GM12878 (cell line): Measurements from ENCODE around the gene ERG. TPM values are rescaled to one million over a fixed set of nuclear protein-coding genes. Genes with fewer than 3 reads are reported as not detected.

Experiments used
- ATAC-seq: fragments of 200-7000 bp; cut with Tn5 transposase; 3 replicates; pipeline ENCODE4 v1.9.1; 2020; ENCODE audit warnings: mild to moderate bottlenecking, moderate library complexity
- BruUV-seq: library from RNA; stranded (reverse); fragments of 400-500 nt; replicated peaks from 2 replicates; lab custom pipeline; 2021; lab: Mats Ljungman, UMichigan
- CTCF ChIA-PET: fragments of 300-600 bp; sonication (Branson Sonifier 250); formaldehyde crosslinking; extraction: SDS; loops from one replicate; lab custom pipeline; 2021; ENCODE audit warnings: inconsistent platforms; lab: Yijun Ruan, JAX
- POLR2A ChIA-PET: fragments of 350-600 bp; formaldehyde crosslinking; extraction: SDS; loops from one replicate; lab custom pipeline; 2021; ENCODE audit warnings: inconsistent platforms; lab: Charles Lee
- RAD21 ChIA-PET: fragments of 300-600 bp; sonication (Branson Sonifier 250); formaldehyde crosslinking; loops from one replicate; lab custom pipeline; 2023; ENCODE audit warnings: antibody characterized with exemption; ENCODE audit not compliant: unreplicated experiment; lab: Charles Lee
- SMC1A ChIA-PET: fragments of 300-600 bp; sonication (Branson Sonifier 250); formaldehyde crosslinking; loops from one replicate; lab custom pipeline; 2023; ENCODE audit not compliant: unreplicated experiment, uncharacterized antibody; lab: Charles Lee
- DNase-seq: peaks from one replicate; pipeline ENCODE4 v3.0.0-alpha.2; 2011; ENCODE audit warnings: low read depth, low spot score
- FAIRE-seq: peaks from 3 replicates; lab custom pipeline; 2011; peaks lifted over from hg19 to GRCh38; lab: Jason Lieb, UNC
- H2AFZ ChIP-seq: 2 replicates; pipeline ENCODE4 v1.6.0; 2011; ENCODE audit warnings: low read depth, low read length, control low read depth; ENCODE audit not compliant: control insufficient read depth
- H3K27ac ChIP-seq: 2 replicates; pipeline ENCODE4 v1.5.1; 2011; ENCODE audit warnings: control low read depth; ENCODE audit not compliant: control insufficient read depth, insufficient read depth
- H3K27me3 ChIP-seq, 2 experiments: replicated peaks in 1 of 2; 2 replicates each; pipeline versions ENCODE4 v1.6.0 to v1.6.1; 2011; ENCODE audit warnings: low read length in 1 of 2; ENCODE audit not compliant: control insufficient read depth in 2 of 2, insufficient read depth in 2 of 2
- H3K36me3 ChIP-seq, 2 experiments: 2 replicates each; pipeline ENCODE4 v1.5.1; 2011; ENCODE audit warnings: low read length in 1 of 2; ENCODE audit not compliant: control insufficient read depth in 2 of 2, insufficient read depth in 2 of 2
- H3K4me1 ChIP-seq: 2 replicates; pipeline ENCODE4 v1.6.1; 2011; ENCODE audit warnings: mild to moderate bottlenecking, low read length, moderate library complexity, mixed read lengths; ENCODE audit not compliant: control insufficient read depth, insufficient read depth
- H3K4me2 ChIP-seq: 2 replicates; pipeline ENCODE4 v1.6.0; 2011; ENCODE audit warnings: control low read depth; ENCODE audit not compliant: control insufficient read depth, insufficient read depth
- H3K4me3 ChIP-seq: fragments of 200-600 bp; sonication (generic); 2 replicates; pipeline ENCODE4 v1.5.1; 2016
- H3K79me2 ChIP-seq: 2 replicates; pipeline ENCODE4 v1.6.0; 2011; ENCODE audit warnings: low read length; ENCODE audit not compliant: control insufficient read depth, insufficient read depth
- H3K9ac ChIP-seq: 2 replicates; pipeline ENCODE4 v1.8.0; 2011; ENCODE audit warnings: low read length, control low read depth, mixed read lengths; ENCODE audit not compliant: control insufficient read depth, insufficient read depth
- H3K9me3 ChIP-seq: replicated peaks from 3 replicates; pipeline ENCODE4 v1.5.1; 2011; ENCODE audit warnings: mild to moderate bottlenecking, low read length; ENCODE audit not compliant: control insufficient read depth, insufficient read depth
- H4K20me1 ChIP-seq: 2 replicates; pipeline ENCODE4 v1.6.0; 2011; ENCODE audit not compliant: control insufficient read depth, insufficient read depth
- E4F1 ChIP-seq: fragments of 450-650 bp; IDR thresholded peaks from 2 replicates; pipeline ENCODE4 v1.6.1; 2018; ENCODE audit warnings: borderline replicate concordance, mild to moderate bottlenecking; ENCODE audit not compliant: partially characterized antibody
- EP300 ChIP-seq, 2 experiments: fragments of 150-350 bp in 1 of 2; IDR thresholded peaks; 2 replicates each; pipeline ENCODE4 v1.6.1; 2011 to 2012; ENCODE audit warnings: low read depth in 2 of 2, low read length in 2 of 2, borderline replicate concordance in 1 of 2, improper control_type of control experiment in 1 of 2, inconsistent platforms in 1 of 2; ENCODE audit not compliant: control insufficient read depth in 1 of 2
- FOXK2 ChIP-seq: fragments of 450-650 bp; IDR thresholded peaks from 2 replicates; pipeline ENCODE4 v1.6.1; 2017; ENCODE audit warnings: mild to moderate bottlenecking, moderate library complexity
- MEF2B ChIP-seq: fragments of 450-650 bp; IDR thresholded peaks from 2 replicates; pipeline ENCODE4 v1.6.1; 2018; ENCODE audit warnings: mild to moderate bottlenecking, moderate library complexity; ENCODE audit not compliant: partially characterized antibody, poor library complexity, severe bottlenecking
- ZZZ3 ChIP-seq: IDR thresholded peaks from 2 replicates; pipeline ENCODE4 v1.6.1; 2011; ENCODE audit warnings: low read depth; ENCODE audit not compliant: control insufficient read depth, insufficient read length
- WGBS: methylation state at CpG from one replicate; pipeline ENCODE4 v1.1.6; 2016; ENCODE audit warnings: low lambda C conversion rate; ENCODE audit not compliant: insufficient replicate concordance, insufficient coverage; ENCODE audit errors: missing lambda C conversion rate; 5-methylcytosine and 5-hydroxymethylcytosine counted together
- in situ Hi-C: fragments of 300-500 bp; cut with MboI; formaldehyde crosslinking; loops from 9 replicates; pipeline ENCODE4 v1.14.3; 2018; ENCODE audit warnings: mixed read lengths
- intact Hi-C: fragments of 100-400 bp; cut with micrococcal nuclease; formaldehyde crosslinking; loops from one replicate; pipeline ENCODE4 v1.14.2; 2022; ENCODE audit not compliant: unreplicated experiment
- polyA plus RNA-seq, 11 experiments: library from polyadenylated mRNA; depleted of rRNA in 4 of 11; unstranded in 6 of 11; stranded (reverse) in 5 of 11; fragments of >200 nt; fragmentation: Nextera tagmentation in 4 of 11; fragmentation: Illumina TruSeq in 1 of 11; extraction: Ambion mirVana in 4 of 11; extraction: Trizol in 1 of 11; gene quantifications; 1 replicate in 1 of 11; 2 replicates in 10 of 11; pipeline versions ENCODE4 v1.2.1 to v1.2.3, GENCODE V29; 2011 to 2016; ENCODE audit warnings: inconsistent platforms in 2 of 11, missing spikeins in 2 of 11, low read depth in 1 of 11
- total RNA-seq, 4 experiments: library from RNA; depleted of rRNA in 3 of 4; stranded (reverse); fragments of >200 nt in 3 of 4; fragmentation: Illumina TruSeq in 1 of 4; extraction: Trizol in 1 of 4; gene quantifications; 2 replicates each; pipeline versions ENCODE4 v1.2.1 to v1.2.3, GENCODE V29; 2013 to 2021

Gene ERG
- total and polyA plus RNA-seq, 10 of the 15 experiments (the other 5 are each of a cell fraction or from before 2014, with no cell fraction given) = not detected

GRCh38 chr21:38533887-38534286, 35.6 kb upstream of the ERG start:
- BruUV-seq = no TSS peak
- H3K27me3 ChIP-seq = no peaks in the 10 kb centered on the region; a peak in 1 of 4 replicates
- no peak for ATAC-seq
- TF ChIP-seq MEF2B (no peak), EP300 (IDR thresholded peaks at IDR 0.05; ENCODE audit: borderline replicate concordance in 1 of 2, control insufficient read depth in 1 of 2, low read depth in 2 of 2, low read length in 2 of 2) (no peak), ZZZ3 (no peak), E4F1 (no peak), FOXK2 (no peak)
- TF ChIP-seq, all 136 proteins: peak for 0
- Histone ChIP-seq H3K79me2 (no peaks in the 10 kb centered on the region), H3K9ac (no peak overlapping the region), H3K36me3 (no peaks in the 10 kb centered on the region), H3K4me3 (no peak overlapping the region), H3K4me1 (no peaks in the 10 kb centered on the region), H3K27ac (no peak overlapping the region), H3K9me3 (no peaks in the 10 kb centered on the region), H3K4me2 (no peak overlapping the region), H4K20me1 (no peaks in the 10 kb centered on the region), H2AFZ (no peak overlapping the region)
- FAIRE-seq (no peak), DNase-seq (no peak)
- 0% methylated on average over 2 of the region's 2 CpGs for WGBS
- SMC1A ChIA-PET = no interaction called here
- intact Hi-C loops (no loop called here), in situ Hi-C loops (no loop called here)
- POLR2A ChIA-PET = no interaction called here
- CTCF ChIA-PET = no interaction called here
- RAD21 ChIA-PET = no interaction called here
